Activated gamma-delta T cell treated with Interleukin-2 at 50 U/mL for 16 hours (primary cell): ENCODE measurements around the gene RAET1E.
"Not testable (repeated sequence)": the region's sequence is repeated elsewhere in the genome, so short reads cannot be mapped to it uniquely, and the experiment has no call there.

ENCODE experiments used
- DNase-seq: peaks from one replicate; pipeline ENCODE4 v3.0.0-alpha.2; 2020

Gene RAET1E

GRCh38 chr6:149897855-149898744 is at the start of gene RAET1E:
RAET1E (minus strand) TSS chr6:149898113; CDS start chr6:149890901, 7,212 bp downstream.
- no peak for DNase-seq

GRCh38 chr6:149947533-149947932 is 49.6 kb upstream of the RAET1E start:
- not testable (repeated sequence) for DNase-seq

- DNase-seq = not testable (repeated sequence)
Measured at GRCh38 chr6:149946631-149947030, 48.7 kb upstream of the RAET1E start.

- not testable (repeated sequence) for DNase-seq
Measured at GRCh38 chr6:149945276-149945675, 47.4 kb upstream of the RAET1E start.

- not testable (repeated sequence) for DNase-seq
Measured at GRCh38 chr6:149943321-149943720, 45.4 kb upstream of the RAET1E start.

GRCh38 chr6:149942461-149942829 is 44.5 kb upstream of the RAET1E start:
- no peak for DNase-seq

GRCh38 chr6:149941583-149942460 is 43.9 kb upstream of the RAET1E start, which contains the start of gene ULBP2:
ULBP2 (plus strand) TSS chr6:149942014; CDS start chr6:149942073, 59 bp downstream.
- peak; percentile 86 for DNase-seq

- no peak for DNase-seq
Measured at GRCh38 chr6:149940672-149940982, 42.7 kb upstream of the RAET1E start.

GRCh38 chr6:149939909-149940671 is 42.2 kb upstream of the RAET1E start:
- DNase-seq = no peak

GRCh38 chr6:149939356-149939648 is 41.4 kb upstream of the RAET1E start:
- DNase-seq = no peak

- no peak for DNase-seq
Measured at GRCh38 chr6:149938571-149939355, 40.9 kb upstream of the RAET1E start.

GRCh38 chr6:149938013-149938570 is 40.2 kb upstream of the RAET1E start:
- DNase-seq = not testable (repeated sequence)

- no peak for DNase-seq
Measured at GRCh38 chr6:149936743-149937142, 38.8 kb upstream of the RAET1E start.

- no peak for DNase-seq
Measured at GRCh38 chr6:149935668-149936067, 37.8 kb upstream of the RAET1E start.

GRCh38 chr6:149935246-149935645 is 37.3 kb upstream of the RAET1E start:
- no peak for DNase-seq

- peak; percentile 69 for DNase-seq
Measured at GRCh38 chr6:149934249-149935156, 36.6 kb upstream of the RAET1E start.

GRCh38 chr6:149933461-149933860 is 35.5 kb upstream of the RAET1E start:
- no peak for DNase-seq

- DNase-seq = no peak
Measured at GRCh38 chr6:149933036-149933435, 35.1 kb upstream of the RAET1E start.

- no peak for DNase-seq
Measured at GRCh38 chr6:149931501-149931900, 33.6 kb upstream of the RAET1E start.

- no peak for DNase-seq
Measured at GRCh38 chr6:149929422-149929821, 31.5 kb upstream of the RAET1E start.

- DNase-seq = not testable (repeated sequence)
Measured at GRCh38 chr6:149927025-149927424, 29.1 kb upstream of the RAET1E start.
